Neural cell (in vitro differentiated cells): ENCODE data around the gene MAMSTR. TPM values are rescaled to one million over a fixed set of nuclear protein-coding genes. Genes with fewer than 3 reads are reported as not detected.

ENCODE experiments used
- H2AFZ ChIP-seq: fragments of 200-600, 300-800 bp; sonication (generic), shearing (Covaris generic); 2 replicates; pipeline ENCODE4 v1.6.0; 2014; ENCODE audit warnings: low read depth, mild to moderate bottlenecking, antibody characterized with exemption, low read length, moderate library complexity
- H3F3A ChIP-seq: fragments of 200-600 bp; shearing (Covaris generic); 2 replicates; pipeline ENCODE4 v1.6.1; 2016; ENCODE audit warnings: mild to moderate bottlenecking, moderate library complexity, mixed read lengths, antibody characterized with exemption, low read length; ENCODE audit not compliant: insufficient read depth, poor library complexity, severe bottlenecking
- H3K27ac ChIP-seq: fragments of 200-600, 300-800 bp; sonication (generic), shearing (Covaris generic); 2 replicates; pipeline ENCODE4 v1.5.1; 2014; ENCODE audit warnings: mild to moderate bottlenecking, low read length, moderate library complexity
- H3K27me3 ChIP-seq: fragments of 300-800, 200-600 bp; sonication (generic), shearing (Covaris generic); 2 replicates; pipeline ENCODE4 v1.6.0; 2014; ENCODE audit warnings: mild to moderate bottlenecking, low read depth, low read length, moderate library complexity; ENCODE audit not compliant: insufficient read depth
- H3K36me3 ChIP-seq: fragments of 300-800, 200-600 bp; sonication (generic), shearing (Covaris generic); 2 replicates; pipeline ENCODE4 v1.5.1; 2014; ENCODE audit warnings: mild to moderate bottlenecking, antibody characterized with exemption, low read length, moderate library complexity; ENCODE audit not compliant: insufficient read depth
- H3K4me2 ChIP-seq: fragments of 300-800, 200-600 bp; sonication (generic), shearing (Covaris generic); 2 replicates; pipeline ENCODE4 v1.6.0; 2014; ENCODE audit warnings: mild to moderate bottlenecking, low read length
- H3K4me3 ChIP-seq: fragments of 300-800, 200-600 bp; sonication (generic), shearing (Covaris generic); 2 replicates; pipeline ENCODE4 v1.5.1; 2014; ENCODE audit warnings: mild to moderate bottlenecking, low read length, moderate library complexity
- H3K79me2 ChIP-seq: fragments of 200-600 bp; shearing (Covaris generic); replicated peaks from 2 replicates; pipeline ENCODE4 v1.6.0; 2014; ENCODE audit warnings: mild to moderate bottlenecking, low read length, moderate library complexity; ENCODE audit not compliant: insufficient read depth
- H3K9ac ChIP-seq: fragments of 300-800, 200-600 bp; sonication (generic), shearing (Covaris generic); 2 replicates; pipeline ENCODE4 v1.6.1; 2016; ENCODE audit warnings: mild to moderate bottlenecking, low read length, mixed read lengths
- H3K9me2 ChIP-seq: fragments of 200-600 bp; shearing (Covaris generic); 2 replicates; pipeline ENCODE4 v1.6.1; 2016; ENCODE audit warnings: mild to moderate bottlenecking, low read length, mixed read lengths; ENCODE audit not compliant: insufficient read depth
- H3K9me3 ChIP-seq: fragments of 200-600, 300-800 bp; sonication (generic), shearing (Covaris generic); 2 replicates; pipeline ENCODE4 v1.6.1; 2016; ENCODE audit warnings: mild to moderate bottlenecking, mixed run types, low read length, moderate library complexity, mixed read lengths
- H4K20me1 ChIP-seq: fragments of 200-600 bp; shearing (Covaris generic); 2 replicates; pipeline ENCODE4 v1.6.1; 2016; ENCODE audit warnings: mild to moderate bottlenecking, mixed run types; ENCODE audit not compliant: insufficient read depth
- CTCF ChIP-seq: fragments of 450-650 bp; IDR thresholded peaks from 2 replicates; pipeline ENCODE4 v1.5.1; 2014; ENCODE audit warnings: antibody characterized with exemption, mild to moderate bottlenecking, moderate library complexity; ENCODE audit not compliant: poor library complexity, severe bottlenecking
- EP300 ChIP-seq: fragments of 450-650 bp; conservative IDR thresholded peaks from 2 replicates; pipeline ENCODE4 v1.6.1; 2014; ENCODE audit warnings: antibody characterized with exemption, mild to moderate bottlenecking, moderate library complexity; ENCODE audit not compliant: poor library complexity, severe bottlenecking
- EZH2 ChIP-seq: fragments of 200-600, 300-800 bp; shearing (Covaris generic), sonication (generic); IDR thresholded peaks from 2 replicates; pipeline ENCODE4 v1.6.1; 2014; ENCODE audit warnings: antibody characterized with exemption, low read length, borderline replicate concordance, mild to moderate bottlenecking; ENCODE audit not compliant: insufficient read depth, poor library complexity, severe bottlenecking
- MXI1 ChIP-seq: fragments of 450-650 bp; conservative IDR thresholded peaks from 2 replicates; pipeline ENCODE4 v1.6.1; 2014; ENCODE audit warnings: antibody characterized with exemption, mild to moderate bottlenecking; ENCODE audit not compliant: poor library complexity, severe bottlenecking
- POLR2AphosphoS5 ChIP-seq: IDR thresholded peaks from 2 replicates; pipeline ENCODE4 v1.6.1; 2012
- RAD21 ChIP-seq: fragments of 450-650 bp; conservative IDR thresholded peaks from 2 replicates; pipeline ENCODE4 v1.6.1; 2014; ENCODE audit warnings: antibody characterized with exemption, mild to moderate bottlenecking, moderate library complexity
- REST ChIP-seq: IDR thresholded peaks from 2 replicates; pipeline ENCODE4 v1.6.1; 2012; ENCODE audit warnings: borderline replicate concordance
- SMC3 ChIP-seq: fragments of 450-650 bp; conservative IDR thresholded peaks from 2 replicates; pipeline ENCODE4 v1.6.1; 2014; ENCODE audit warnings: antibody characterized with exemption, mild to moderate bottlenecking, moderate library complexity; ENCODE audit not compliant: poor library complexity
- TAF1 ChIP-seq: IDR thresholded peaks from 2 replicates; pipeline ENCODE4 v1.6.1; 2012; ENCODE audit warnings: low read depth
- polyA plus RNA-seq: library from polyadenylated mRNA; depleted of rRNA; stranded (reverse); fragments of >200 nt; gene quantifications from 2 replicates; pipeline ENCODE4 v1.2.3, GENCODE V29; 2014

The MAMSTR gene
- polyA plus RNA-seq, 1 donor from 2014 or later, result 0.36 TPM

GRCh38 chr19:48716562-48717291, 2.8 kb downstream of the MAMSTR start:
- Histone ChIP-seq H3K4me2 (no peak overlapping the region), H4K20me1 (no peaks in the 10 kb centered on the region), H2AFZ (no peak overlapping the region), H3K9ac (no peak overlapping the region), H3K9me2 (no peaks in the 10 kb centered on the region), H3K27me3 (no peaks in the 10 kb centered on the region), H3K4me3 (no peak overlapping the region), H3F3A (no peaks in the 10 kb centered on the region), H3K9me3 (no peaks in the 10 kb centered on the region), H3K79me2 (no peaks in the 10 kb centered on the region), H3K36me3 (no peaks in the 10 kb centered on the region), H3K27ac (no peak overlapping the region)
- no peak for TF ChIP-seq TAF1
- TF ChIP-seq SMC3, result no peak
- no peak for TF ChIP-seq EP300
- TF ChIP-seq POLR2AphosphoS5, result no peak
- no peak for TF ChIP-seq EZH2
- TF ChIP-seq CTCF, result no peak
- no peak for TF ChIP-seq MXI1
- TF ChIP-seq REST, result no peak
- TF ChIP-seq RAD21, result no peak

- H3K79me2 ChIP-seq, result no peaks in the 10 kb centered on the region
- H3F3A ChIP-seq, result no peaks in the 10 kb centered on the region
- H3K27me3 ChIP-seq, result no peaks in the 10 kb centered on the region
- H4K20me1 ChIP-seq, result no peaks in the 10 kb centered on the region
- H3K36me3 ChIP-seq, result no peaks in the 10 kb centered on the region
- H3K9me3 ChIP-seq, result no peaks in the 10 kb centered on the region
- H2AFZ ChIP-seq, result no peak overlapping the region
- no peak overlapping the region for H3K27ac ChIP-seq
- no peak overlapping the region for H3K9ac ChIP-seq
- H3K4me2 ChIP-seq, result no peak overlapping the region
- TF ChIP-seq RAD21 (no peak), REST (no peak), SMC3 (no peak), EZH2 (no peak), CTCF (no peak), EP300 (no peak), TAF1 (no peak), MXI1 (no peak), POLR2AphosphoS5 (no peak)
- no peak overlapping the region for H3K4me3 ChIP-seq
- no peaks in the 10 kb centered on the region for H3K9me2 ChIP-seq
Measured at GRCh38 chr19:48715681-48716171, 3.8 kb downstream of the MAMSTR start.
